Endothelial cell of umbilical vein (primary cell): Measurements from ENCODE around the gene KRT82. TPM values are rescaled to one million over a fixed set of nuclear protein-coding genes. Genes with fewer than 3 reads are reported as not detected.
A peak's percentile ranks its signal among the peaks of the same experiment; 100 is the strongest.

Experiments used
- BruUV-seq: library from RNA; stranded (reverse); fragments of 400-500 nt; replicated peaks from 2 replicates; lab custom pipeline; 2021; lab: Mats Ljungman, UMichigan
- CTCF ChIA-PET: fragments of 300-600, 350-600 bp; sonication (Branson Sonifier 250); formaldehyde crosslinking; loops from one replicate; lab custom pipeline; 2021; ENCODE audit warnings: antibody characterized with exemption, inconsistent platforms; lab: Charles Lee
- POLR2A ChIA-PET: fragments of 300-600, 350-600 bp; sonication (Branson Sonifier 250); formaldehyde crosslinking; loops from one replicate; lab custom pipeline; 2021; ENCODE audit warnings: antibody characterized with exemption, inconsistent platforms; lab: Charles Lee
- DNase-seq: peaks from one replicate; pipeline ENCODE4 v3.0.0-alpha.2; 2011; ENCODE audit warnings: low read depth, low spot score
- FAIRE-seq: peaks from 2 replicates; lab custom pipeline; 2011; peaks lifted over from hg19 to GRCh38; lab: Jason Lieb, UNC
- H2AFZ ChIP-seq: 2 replicates; pipeline ENCODE4 v1.6.0; 2012; ENCODE audit warnings: low read depth, low read length, control low read depth, inconsistent platforms
- H3K27ac ChIP-seq: 2 replicates; pipeline ENCODE4 v1.5.1; 2011; ENCODE audit warnings: low read depth, mild to moderate bottlenecking, control low read depth, low read length, moderate library complexity; ENCODE audit not compliant: insufficient read depth
- H3K27me3 ChIP-seq, 2 experiments: 2 replicates each; pipeline versions ENCODE4 v1.6.0 to v1.6.1; 2011; ENCODE audit warnings: low read length in 2 of 2, mixed read lengths in 1 of 2; ENCODE audit not compliant: control insufficient read depth in 2 of 2, insufficient read depth in 2 of 2
- H3K36me3 ChIP-seq, 2 experiments: 2 replicates in 1 of 2; 3 replicates in 1 of 2; pipeline ENCODE4 v1.5.1; 2011; ENCODE audit warnings: low read length in 2 of 2, mild to moderate bottlenecking in 1 of 2, moderate library complexity in 1 of 2; ENCODE audit not compliant: control insufficient read depth in 2 of 2, insufficient read depth in 2 of 2; ENCODE audit errors: extremely low read depth in 1 of 2
- H3K4me1 ChIP-seq: 3 replicates; pipeline ENCODE4 v1.5.1; 2011; ENCODE audit warnings: mild to moderate bottlenecking, low read length; ENCODE audit not compliant: control insufficient read depth, insufficient read depth; ENCODE audit errors: extremely low read depth
- H3K4me2 ChIP-seq: 2 replicates; pipeline ENCODE4 v1.6.1; 2011; ENCODE audit warnings: low read length, control low read depth, mixed read lengths; ENCODE audit not compliant: insufficient read depth
- H3K4me3 ChIP-seq, 3 experiments: fragments of 200-600 bp in 1 of 3; sonication (generic), shearing (Covaris generic) in 1 of 3; replicated peaks in 1 of 3; 2 replicates each; pipeline ENCODE4 v1.5.1; 2011 to 2016; ENCODE audit warnings: control low read depth in 3 of 3, low read length in 3 of 3, mild to moderate bottlenecking in 2 of 3, inconsistent platforms in 1 of 3, low read depth in 1 of 3, moderate library complexity in 1 of 3; ENCODE audit not compliant: insufficient read depth in 1 of 3
- H3K79me2 ChIP-seq: 2 replicates; pipeline ENCODE4 v1.6.0; 2012; ENCODE audit warnings: low read length, inconsistent platforms; ENCODE audit not compliant: control insufficient read depth, insufficient read depth
- H3K9ac ChIP-seq: replicated peaks from 2 replicates; pipeline ENCODE3; 2011; ENCODE audit warnings: low read length, control low read depth; ENCODE audit not compliant: insufficient read depth; ENCODE audit errors: extremely low read depth
- H3K9me1 ChIP-seq: replicated peaks from 3 replicates; pipeline ENCODE4 v1.6.0; 2011; ENCODE audit warnings: mild to moderate bottlenecking, low read length; ENCODE audit not compliant: control insufficient read depth, insufficient read depth; ENCODE audit errors: extremely low read depth
- H3K9me3 ChIP-seq: replicated peaks from 2 replicates; pipeline ENCODE4 v1.5.1; 2012; ENCODE audit warnings: low read length, inconsistent platforms; ENCODE audit not compliant: control insufficient read depth, insufficient read depth
- H4K20me1 ChIP-seq: replicated peaks from 2 replicates; pipeline ENCODE3; 2011; ENCODE audit warnings: mild to moderate bottlenecking, low read length; ENCODE audit not compliant: control insufficient read depth, insufficient read depth; ENCODE audit errors: extremely low read depth
- EZH2 ChIP-seq: IDR thresholded peaks from 2 replicates; pipeline ENCODE4 v1.6.1; 2012; ENCODE audit warnings: borderline replicate concordance, low read depth, mild to moderate bottlenecking, moderate library complexity, low read length, inconsistent platforms; ENCODE audit not compliant: severe bottlenecking
- FOS ChIP-seq: IDR thresholded peaks from 2 replicates; pipeline ENCODE4 v1.6.1; 2011; ENCODE audit warnings: mild to moderate bottlenecking, low read length, moderate library complexity, borderline replicate concordance; ENCODE audit not compliant: insufficient read depth
- GATA2 ChIP-seq: IDR thresholded peaks from 2 replicates; pipeline ENCODE4 v1.7.0; 2011; ENCODE audit warnings: low read depth, mild to moderate bottlenecking, moderate library complexity, mixed read lengths, low read length; ENCODE audit not compliant: insufficient read length, insufficient read depth
- JUN ChIP-seq: IDR thresholded peaks from 2 replicates; pipeline ENCODE4 v1.6.1; 2011; ENCODE audit warnings: borderline replicate concordance, low read depth; ENCODE audit not compliant: insufficient read length, insufficient read depth
- MYC ChIP-seq: IDR thresholded peaks from one replicate; pipeline ENCODE4 v1.6.1; 2011; ENCODE audit warnings: mild to moderate bottlenecking, low read depth, low read length
- POLR2A ChIP-seq: IDR thresholded peaks from 2 replicates; pipeline ENCODE4 v1.6.1; 2012; ENCODE audit warnings: low read depth, mild to moderate bottlenecking, control low read depth, low read length
- POLR2AphosphoS5 ChIP-seq: IDR thresholded peaks from 2 replicates; pipeline ENCODE4 v1.6.1; 2012; ENCODE audit warnings: low read depth, mild to moderate bottlenecking, control low read depth, low read length, moderate library complexity; ENCODE audit not compliant: insufficient read depth
- dilution Hi-C: fragments of 300-500 bp; cut with MboI; formaldehyde crosslinking; loops from one replicate; pipeline ENCODE4 v1.15.0; 2019; ENCODE audit warnings: low sequenced_read_pairs; ENCODE audit not compliant: extremely low pct_ligation_motif_present
- intact Hi-C: fragments of 100-400 bp; cut with micrococcal nuclease; formaldehyde crosslinking; loops from one replicate; pipeline ENCODE4 v1.10.0; 2022
- polyA plus RNA-seq, 4 experiments: library from polyadenylated mRNA; depleted of rRNA in 3 of 4; stranded (reverse) in 3 of 4; unstranded in 1 of 4; fragments of >200 nt; gene quantifications; 2 replicates each; pipeline versions ENCODE4 v1.2.1 to v1.2.3, GENCODE V29; 2011 to 2012; ENCODE audit warnings: missing spikeins in 1 of 4
- total RNA-seq: library from RNA; stranded (reverse); gene quantifications from 2 replicates; pipeline ENCODE4 v1.2.3, GENCODE V29; 2021
- TF ChIP-seq, protein P1 (sequence below), 2 donors: IDR thresholded peaks; 1 replicate in 1 of 2; 2 replicates in 1 of 2; pipeline ENCODE4 v1.5.1; 2011; ENCODE audit warnings: low read length in 2 of 2, mild to moderate bottlenecking in 2 of 2, moderate library complexity in 2 of 2, control low read depth in 1 of 2, inconsistent platforms in 1 of 2, low read depth in 1 of 2; ENCODE audit not compliant: insufficient read depth in 1 of 2; ENCODE audit errors: extremely low read depth in 1 of 2
- TF ChIP-seq, protein P2 (sequence below): IDR thresholded peaks from 2 replicates; pipeline ENCODE4 v1.6.1; 2011; ENCODE audit not compliant: insufficient read depth, insufficient read length

Gene KRT82
- total and polyA plus RNA-seq, 2 donors (not counting 3 experiments of a cell fraction or from before 2014, with no cell fraction given) = not detected

- no TSS peak for BruUV-seq
- ChIA-PET CTCF (interaction anchor here (0.9 to 3.9 kb wide), 5 partner anchors 45 to 484 kb away, joined by 3 to 11 read pairs (median 3); no protein-coding TSS in a partner anchor), POLR2A (no interaction called here)
- H3K4me1 ChIP-seq = no peaks in the 10 kb centered on the region
- intact Hi-C loops = no loop called here
- FAIRE-seq = no peak
- no peaks in the 10 kb centered on the region for H3K9me1 ChIP-seq
- H3K27me3 ChIP-seq = no peaks in the 10 kb centered on the region
- dilution Hi-C loops = no loop called here
- H4K20me1 ChIP-seq = no peaks in the 10 kb centered on the region
- H3K9ac ChIP-seq = no peak overlapping the region
- H2AFZ ChIP-seq = no peak overlapping the region
- no peak overlapping the region for H3K27ac ChIP-seq
- DNase-seq = no peak
- H3K36me3 ChIP-seq = no peaks in the 10 kb centered on the region
- H3K79me2 ChIP-seq = no peaks in the 10 kb centered on the region
- H3K9me3 ChIP-seq = no peaks in the 10 kb centered on the region
- no peak overlapping the region for H3K4me2 ChIP-seq
- H3K4me3 ChIP-seq = no peak overlapping the region
- no peak for TF ChIP-seq EZH2
- TF ChIP-seq, protein P1, sequence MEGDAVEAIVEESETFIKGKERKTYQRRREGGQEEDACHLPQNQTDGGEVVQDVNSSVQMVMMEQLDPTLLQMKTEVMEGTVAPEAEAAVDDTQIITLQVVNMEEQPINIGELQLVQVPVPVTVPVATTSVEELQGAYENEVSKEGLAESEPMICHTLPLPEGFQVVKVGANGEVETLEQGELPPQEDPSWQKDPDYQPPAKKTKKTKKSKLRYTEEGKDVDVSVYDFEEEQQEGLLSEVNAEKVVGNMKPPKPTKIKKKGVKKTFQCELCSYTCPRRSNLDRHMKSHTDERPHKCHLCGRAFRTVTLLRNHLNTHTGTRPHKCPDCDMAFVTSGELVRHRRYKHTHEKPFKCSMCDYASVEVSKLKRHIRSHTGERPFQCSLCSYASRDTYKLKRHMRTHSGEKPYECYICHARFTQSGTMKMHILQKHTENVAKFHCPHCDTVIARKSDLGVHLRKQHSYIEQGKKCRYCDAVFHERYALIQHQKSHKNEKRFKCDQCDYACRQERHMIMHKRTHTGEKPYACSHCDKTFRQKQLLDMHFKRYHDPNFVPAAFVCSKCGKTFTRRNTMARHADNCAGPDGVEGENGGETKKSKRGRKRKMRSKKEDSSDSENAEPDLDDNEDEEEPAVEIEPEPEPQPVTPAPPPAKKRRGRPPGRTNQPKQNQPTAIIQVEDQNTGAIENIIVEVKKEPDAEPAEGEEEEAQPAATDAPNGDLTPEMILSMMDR (IDR thresholded peaks at IDR 0.05; ENCODE audit: extremely low read depth in 1 of 2, insufficient read depth in 1 of 2, low read depth in 1 of 2, low read length in 2 of 2) = peak in 1 of 2 donors; percentile 7
Observed at GRCh38 chr12:52395761-52396434, 10.2 kb downstream of the KRT82 start.

DNA sequence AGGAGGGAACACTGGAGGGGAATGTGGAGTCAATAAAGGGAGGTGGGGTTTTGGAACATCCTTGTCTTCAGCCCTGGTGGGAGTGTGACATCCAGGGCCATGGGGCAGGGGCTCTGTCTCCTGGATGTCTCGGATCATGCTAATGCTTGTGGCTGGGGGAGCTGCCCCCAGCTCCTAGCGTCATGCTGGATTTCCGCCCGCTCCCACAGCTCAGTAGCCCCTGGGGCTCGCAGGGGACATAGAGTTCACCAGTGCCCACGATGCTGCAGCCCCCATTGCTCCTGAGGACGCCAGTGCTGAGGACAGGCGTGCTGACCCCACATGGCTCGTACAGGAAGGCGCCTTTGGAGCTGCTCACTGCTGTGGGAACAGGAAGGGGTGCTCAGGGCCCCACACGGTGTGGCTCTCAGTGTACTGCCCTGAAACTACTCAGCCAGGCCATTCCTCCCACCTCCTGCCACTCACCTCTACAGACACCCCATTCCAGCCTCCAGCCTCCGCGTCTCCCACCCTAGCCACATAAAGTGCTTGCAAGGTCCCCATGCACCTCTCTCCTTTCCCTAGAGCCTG, 11.2 kb downstream of the KRT82 start:
- dilution Hi-C loops = no loop called here
- Histone ChIP-seq H3K9me1 (no peaks in the 10 kb centered on the region), H3K4me1 (no peaks in the 10 kb centered on the region), H3K9me3 (no peaks in the 10 kb centered on the region), H3K4me2 (no peak overlapping the region), H3K27ac (no peak overlapping the region), H2AFZ (no peak overlapping the region), H4K20me1 (no peaks in the 10 kb centered on the region), H3K27me3 (no peaks in the 10 kb centered on the region), H3K9ac (no peak overlapping the region), H3K79me2 (no peaks in the 10 kb centered on the region), H3K4me3 (no peak overlapping the region), H3K36me3 (no peaks in the 10 kb centered on the region)
- intact Hi-C loops = loop anchor here (5.0 kb wide), 1 partner anchor 477 kb away; no protein-coding TSS in a partner anchor
- TF ChIP-seq GATA2 = no peak
- no peak for TF ChIP-seq EZH2
- TF ChIP-seq JUN = no peak
- TF ChIP-seq, protein P1 (IDR thresholded peaks at IDR 0.05; ENCODE audit: extremely low read depth in 1 of 2, insufficient read depth in 1 of 2, low read depth in 1 of 2, low read length in 2 of 2) = no peak
- TF ChIP-seq MYC = no peak
- no peak for TF ChIP-seq POLR2A
- TF ChIP-seq, protein P2, sequence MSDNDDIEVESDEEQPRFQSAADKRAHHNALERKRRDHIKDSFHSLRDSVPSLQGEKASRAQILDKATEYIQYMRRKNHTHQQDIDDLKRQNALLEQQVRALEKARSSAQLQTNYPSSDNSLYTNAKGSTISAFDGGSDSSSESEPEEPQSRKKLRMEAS = no peak
- TF ChIP-seq POLR2AphosphoS5 = no peak
- no peak for TF ChIP-seq FOS
- FAIRE-seq (no peak), DNase-seq (no peak)
- no TSS peak for BruUV-seq
- ChIA-PET POLR2A (no interaction called here), CTCF (interaction anchor here (0.8 to 3.9 kb wide), 3 partner anchors 11 to 485 kb away, joined by 4 to 11 read pairs (median 4); no protein-coding TSS in a partner anchor)
